Spinal cord (tissue), 10 donors: ENCODE data around the gene ASCC3. TPM values are rescaled to one million over a fixed set of nuclear protein-coding genes. Genes with fewer than 3 reads are reported as not detected.
"Not testable (repeated sequence)": the region's sequence is repeated elsewhere in the genome, so short reads cannot be mapped to it uniquely, and the experiment has no call there.

Experiments used
- DNase-seq, 6 donors: peaks; one replicate each; pipeline versions ENCODE4 v3.0.0 to v3.0.0-alpha.2; 2013 to 2015; ENCODE audit warnings: low spot score in 6 of 6, low read depth in 4 of 6
- H3K27ac ChIP-seq: one replicate; pipeline ENCODE4 v1.5.1; 2013; ENCODE audit warnings: low read depth, low read length, control low read depth
- H3K27me3 ChIP-seq: one replicate; pipeline ENCODE4 v1.6.1; 2013; ENCODE audit warnings: low read length; ENCODE audit not compliant: control insufficient read depth, insufficient read depth
- H3K36me3 ChIP-seq: one replicate; pipeline ENCODE4 v1.6.1; 2013; ENCODE audit warnings: low read length; ENCODE audit not compliant: control insufficient read depth, insufficient read depth
- H3K4me1 ChIP-seq: one replicate; pipeline ENCODE4 v1.6.1; 2013; ENCODE audit warnings: low read length; ENCODE audit not compliant: control insufficient read depth, insufficient read depth
- H3K4me3 ChIP-seq: one replicate; pipeline ENCODE4 v1.5.1; 2013; ENCODE audit warnings: low read depth, low read length, control low read depth
- H3K9me3 ChIP-seq: one replicate; pipeline ENCODE4 v1.6.1; 2013; ENCODE audit warnings: low read length; ENCODE audit not compliant: control insufficient read depth, insufficient read depth
- WGBS: methylation state at CpG from one replicate; pipeline ENCODE4 v1.1.5; 2013; ENCODE audit warnings: missing lambda C conversion rate; ENCODE audit not compliant: insufficient coverage; 5-methylcytosine and 5-hydroxymethylcytosine counted together
- polyA plus RNA-seq, 2 donors: library from polyadenylated mRNA; unstranded; fragments of 120-200 nt; gene quantifications; one replicate each; pipeline ENCODE4 v1.2.1, GENCODE V29; 2013; ENCODE audit not compliant: insufficient read length in 2 of 2
- total RNA-seq, 2 donors: library from RNA; depleted of rRNA in 1 of 2; stranded (reverse); fragments of 120-200 nt in 1 of 2; fragments of >200 nt in 1 of 2; gene quantifications; one replicate each; pipeline versions ENCODE4 v1.2.3 to v1.2.4, GENCODE V29; 2013 to 2014
- donor health status: healthy.

The ASCC3 gene
- total and polyA plus RNA-seq, 4 donors: 19.7 to 53.3 (median 28.8) TPM

DNA sequence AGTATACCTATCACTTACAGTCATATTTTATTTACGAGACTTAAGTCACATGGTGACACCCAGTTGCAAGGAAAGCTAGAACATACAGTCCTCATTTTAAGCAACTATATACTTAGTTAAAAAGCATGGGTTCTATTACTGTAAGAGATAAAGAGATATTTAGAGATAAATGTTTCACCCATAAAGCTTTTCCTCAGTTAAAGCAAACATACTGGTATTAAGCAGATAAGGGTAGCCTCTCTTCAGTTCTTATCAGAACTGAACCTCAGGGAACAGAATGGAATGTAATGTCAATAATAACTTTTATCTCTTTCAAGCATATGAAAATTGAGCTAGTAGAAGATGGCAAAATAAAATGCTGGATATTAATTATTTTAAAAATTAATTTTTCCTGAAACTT is 9.9 kb upstream of the ASCC3 start:
- H3K36me3 ChIP-seq: no peaks in the 10 kb centered on the region
- no peak overlapping the region for H3K27ac ChIP-seq
- H3K4me1 ChIP-seq: no peaks in the 10 kb centered on the region
- DNase-seq: no peak
- H3K4me3 ChIP-seq: no peak overlapping the region
- no CpG with 5 or more reads among the region's 1 CpG for WGBS
- H3K27me3 ChIP-seq: no peaks in the 10 kb centered on the region
- H3K9me3 ChIP-seq: no peaks in the 10 kb centered on the region

DNA sequence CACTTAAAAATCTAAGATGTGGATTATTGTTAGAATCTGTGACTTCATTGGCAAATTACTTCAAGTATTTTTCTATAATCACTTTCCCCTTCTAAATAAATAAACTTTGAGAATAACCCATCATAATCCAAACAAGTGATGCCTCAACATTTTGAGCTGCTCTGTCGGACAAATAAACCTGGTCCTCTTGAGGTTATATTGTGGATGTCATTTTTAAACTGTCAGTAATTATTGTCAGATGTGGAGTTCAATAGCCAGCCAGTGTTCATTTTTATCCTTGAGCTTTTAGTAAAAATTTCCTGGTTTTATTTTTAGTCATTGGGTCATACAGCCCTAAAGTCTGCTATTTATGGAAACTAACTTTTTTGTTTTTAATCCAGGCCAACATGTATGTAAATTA is 9.5 kb upstream of the ASCC3 start:
- H3K4me3 ChIP-seq, H3K27me3 ChIP-seq, DNase-seq, H3K36me3 ChIP-seq, H3K9me3 ChIP-seq, H3K27ac ChIP-seq, H3K4me1 ChIP-seq: not testable (repeated sequence)
- no CpG with 5 or more reads among the region's 1 CpG for WGBS

GRCh38 chr6:100889351-100889750 is 8.2 kb upstream of the ASCC3 start:
- no peaks in the 10 kb centered on the region for H3K27me3 ChIP-seq
- no peaks in the 10 kb centered on the region for H3K4me1 ChIP-seq
- H3K9me3 ChIP-seq: no peaks in the 10 kb centered on the region
- H3K27ac ChIP-seq: no peak overlapping the region
- DNase-seq: no peak
- no peak overlapping the region for H3K4me3 ChIP-seq
- no peaks in the 10 kb centered on the region for H3K36me3 ChIP-seq
- WGBS: 95% methylated on average over 12 of the region's 13 CpGs

- H3K27ac ChIP-seq: no peak overlapping the region
- H3K36me3 ChIP-seq: no peaks in the 10 kb centered on the region
- WGBS: no CpG with 5 or more reads among the region's 1 CpG
- H3K9me3 ChIP-seq: no peaks in the 10 kb centered on the region
- H3K27me3 ChIP-seq: no peaks in the 10 kb centered on the region
- H3K4me1 ChIP-seq: no peaks in the 10 kb centered on the region
- no peak overlapping the region for H3K4me3 ChIP-seq
- no peak for DNase-seq
These were observed 4.9 kb upstream of the ASCC3 start for GRCh38 chr6:100886076-100886475.

DNA sequence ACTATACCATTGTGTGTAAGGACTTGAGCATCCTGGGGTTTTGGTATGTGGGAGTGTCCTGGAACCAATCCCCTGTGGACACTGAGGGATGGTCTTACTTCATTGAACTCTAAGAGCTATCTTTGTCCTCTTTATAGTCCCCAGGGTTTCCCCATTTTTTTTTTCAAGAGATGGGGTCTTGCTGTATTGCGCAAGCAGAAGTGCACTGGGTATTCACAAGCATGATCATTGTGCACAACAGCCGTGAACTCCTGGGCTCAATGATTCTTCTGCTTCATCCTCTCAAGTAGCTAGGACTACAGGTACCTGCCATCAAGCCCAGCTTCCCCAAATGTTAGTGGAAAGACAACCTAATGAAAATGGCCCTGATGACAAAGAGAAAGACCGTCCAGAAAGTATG is 2.2 kb upstream of the ASCC3 start:
- H3K9me3 ChIP-seq: no peaks in the 10 kb centered on the region
- H3K27me3 ChIP-seq: no peaks in the 10 kb centered on the region
- DNase-seq: no peak
- no peaks in the 10 kb centered on the region for H3K36me3 ChIP-seq
- H3K4me3 ChIP-seq: no peak overlapping the region
- no peaks in the 10 kb centered on the region for H3K4me1 ChIP-seq
- 100% methylated on average over 2 of the region's 3 CpGs for WGBS
- no peak overlapping the region for H3K27ac ChIP-seq

- DNase-seq: no peak
- H3K27me3 ChIP-seq: no peaks in the 10 kb centered on the region
- no peaks in the 10 kb centered on the region for H3K4me1 ChIP-seq
- H3K9me3 ChIP-seq: no peaks in the 10 kb centered on the region
- H3K27ac ChIP-seq: peak overlapping the region; percentile 91
- peak overlapping the region; percentile 95 for H3K4me3 ChIP-seq
- no peaks in the 10 kb centered on the region for H3K36me3 ChIP-seq
- WGBS: 0% methylated on average over 2 of the region's 6 CpGs
These were observed 545 bp upstream of the ASCC3 start for GRCh38 chr6:100881707-100882040.

- peak in 3 of 6 donors; percentile 1 to 24 (median 4) for DNase-seq
- no CpG with 5 or more reads among the region's 5 CpGs for WGBS
These were observed 828 bp downstream of the ASCC3 start for GRCh38 chr6:100880149-100880852.

DNA sequence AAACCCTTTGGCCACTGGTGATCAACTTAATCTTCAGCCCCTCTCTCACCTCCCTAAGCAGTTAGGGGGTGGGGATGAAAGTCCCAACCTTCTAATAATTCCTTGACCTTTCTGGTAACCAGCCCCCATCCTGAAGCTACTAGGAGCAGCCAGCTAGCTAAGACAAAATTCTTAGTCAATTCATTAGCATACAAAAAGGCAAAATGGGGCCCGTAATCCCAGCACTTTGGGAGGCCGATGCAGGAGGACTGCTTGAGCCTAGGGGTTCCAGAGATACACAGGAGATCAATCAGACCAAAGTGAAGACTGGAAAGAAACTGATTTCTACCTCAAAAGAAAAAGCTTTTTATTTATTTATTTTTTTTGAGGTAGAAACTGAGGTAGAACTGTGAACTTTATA is 1.8 kb downstream of the ASCC3 start:
- Histone ChIP-seq H3K9me3 (no peaks in the 10 kb centered on the region), H3K27me3 (no peaks in the 10 kb centered on the region), H3K4me3 (no peak overlapping the region), H3K27ac (no peak overlapping the region), H3K36me3 (no peaks in the 10 kb centered on the region), H3K4me1 (no peaks in the 10 kb centered on the region)
- no CpG with 5 or more reads among the region's 2 CpGs for WGBS
- no peak for DNase-seq

More at GRCh38 chr6:100880149-100880852, 828 bp downstream of the ASCC3 start:
- Histone ChIP-seq H3K36me3 (no peaks in the 10 kb centered on the region), H3K9me3 (no peaks in the 10 kb centered on the region), H3K4me3 (peak overlapping the region; percentile 95), H3K27me3 (no peaks in the 10 kb centered on the region), H3K27ac (peak overlapping the region; percentile 91), H3K4me1 (no peaks in the 10 kb centered on the region)

- peak in 1 of 6 donors; percentile 2 for DNase-seq
- Histone ChIP-seq H3K9me3 (peaks cover 4% of the 10 kb centered on the region), H3K27ac (no peak overlapping the region), H3K4me1 (no peaks in the 10 kb centered on the region), H3K36me3 (no peaks in the 10 kb centered on the region), H3K27me3 (no peaks in the 10 kb centered on the region), H3K4me3 (no peak overlapping the region)
These were observed 3.3 kb downstream of the ASCC3 start for GRCh38 chr6:100877851-100878250.

GRCh38 chr6:100876251-100876650 is 4.9 kb downstream of the ASCC3 start:
- no peak for DNase-seq
- H3K36me3 ChIP-seq: no peaks in the 10 kb centered on the region
- peaks cover 4% of the 10 kb centered on the region for H3K9me3 ChIP-seq
- H3K27me3 ChIP-seq: no peaks in the 10 kb centered on the region
- no peaks in the 10 kb centered on the region for H3K4me1 ChIP-seq
- no peak overlapping the region for H3K4me3 ChIP-seq
- H3K27ac ChIP-seq: no peak overlapping the region
